Gastrocnemius medialis (tissue), 4 donors: ENCODE results near the gene TICAM1. TPM values are rescaled to one million over a fixed set of nuclear protein-coding genes. Genes with fewer than 3 reads are reported as not detected.

Experiments used
- ATAC-seq, 2 donors: fragments of 150-250 bp; one replicate each; pipeline ENCODE4 v1.9.1; 2016
- DNase-seq, 2 donors: peaks; one replicate each; pipeline ENCODE4 v3.0.0-alpha.2; 2019
- H3K27ac ChIP-seq, 4 donors: fragments of 200-600 bp; sonication (generic); 1 replicate in 1 of 4; 2 replicates in 3 of 4; pipeline ENCODE4 v1.5.1; 2016 to 2018; ENCODE audit warnings: mild to moderate bottlenecking in 2 of 4, moderate library complexity in 1 of 4
- H3K27me3 ChIP-seq, 3 donors: fragments of 200-600 bp; sonication (generic) in 2 of 3; 1 replicate in 1 of 3; 2 replicates in 2 of 3; pipeline versions ENCODE4 v1.5.1 to v1.6.0; 2016 to 2019; ENCODE audit warnings: mild to moderate bottlenecking in 1 of 3, moderate library complexity in 1 of 3
- H3K36me3 ChIP-seq, 2 donors: fragments of 200-600 bp; sonication (generic) in 1 of 2; one replicate each; pipeline ENCODE4 v1.5.1; 2017 to 2018
- H3K4me1 ChIP-seq, 2 donors: fragments of 200-600 bp; sonication (generic) in 1 of 2; one replicate each; pipeline ENCODE4 v1.5.1; 2016 to 2017; ENCODE audit warnings: mild to moderate bottlenecking in 2 of 2
- H3K4me3 ChIP-seq, 4 donors: fragments of 200-600 bp; sonication (generic) in 3 of 4; 1 replicate in 1 of 4; 2 replicates in 3 of 4; pipeline ENCODE4 v1.5.1; 2016 to 2019; ENCODE audit warnings: mild to moderate bottlenecking in 2 of 4
- H3K9me3 ChIP-seq, 3 donors: fragments of 200-600 bp; sonication (generic) in 2 of 3; 1 replicate in 1 of 3; 2 replicates in 2 of 3; pipeline ENCODE4 v1.5.1; 2016 to 2019
- CTCF ChIP-seq, 5 experiments: fragments of 450-650 bp in 3 of 5; fragments of 200-600 bp in 2 of 5; sonication (generic) in 2 of 5; IDR thresholded peaks in 4 of 5; conservative IDR thresholded peaks in 1 of 5; 1 replicate in 4 of 5; 2 replicates in 1 of 5; pipeline ENCODE4 v1.5.1; 2016 to 2019; ENCODE audit warnings: antibody characterized with exemption in 5 of 5, mild to moderate bottlenecking in 3 of 5, moderate library complexity in 3 of 5
- POLR2A ChIP-seq, 2 donors: fragments of 450-650 bp; IDR thresholded peaks; one replicate each; pipeline ENCODE4 v1.6.1; 2017; ENCODE audit warnings: antibody characterized with exemption in 2 of 2, mild to moderate bottlenecking in 2 of 2, moderate library complexity in 2 of 2
- in situ Hi-C, 4 donors: fragments of 200-750 bp; cut with MboI; loops; one replicate each; pipeline versions ENCODE4 v1.15.0 to v1.8.0; 2017; ENCODE audit warnings: low sequenced_read_pairs in 4 of 4
- intact Hi-C: fragments of 100-400 bp; cut with DNase I; formaldehyde crosslinking; loops from one replicate; pipeline ENCODE4 v1.15.1; 2023; ENCODE audit warnings: low total_unique reads
- total RNA-seq, 4 donors: library from RNA; depleted of rRNA; stranded (reverse); fragments of >200 nt; gene quantifications; one replicate each; pipeline versions ENCODE4 v1.1.0 to v1.2.3, GENCODE V29; 2016

The TICAM1 gene
- total RNA-seq, 4 donors from 2014 or later, result 5.9 to 14.0 (median 9.0) TPM

GRCh38 chr19:4821265-4821664 is 10.2 kb downstream of the TICAM1 start:
- no peak overlapping the region for H3K27ac ChIP-seq
- H3K27me3 ChIP-seq, result no peaks in the 10 kb centered on the region
- peaks cover 13 to 14% of the 10 kb centered on the region in 2 donors for H3K4me1 ChIP-seq
- intact Hi-C loops (no loop called here), in situ Hi-C loops (no loop called here)
- ATAC-seq (no peak), DNase-seq (no peak)
- H3K9me3 ChIP-seq, result no peaks in the 10 kb centered on the region
- no peak overlapping the region for H3K4me3 ChIP-seq
- H3K36me3 ChIP-seq, result peaks cover 0 to 13% of the 10 kb centered on the region in 2 donors
- TF ChIP-seq POLR2A (IDR thresholded peaks at IDR 0.05) (no peak), CTCF (IDR thresholded peaks at IDR 0.05 in 4 of 5, conservative IDR thresholded peaks at IDR 0.05 in 1 of 5) (no peak)

- intact Hi-C loops, result no loop called here
- DNase-seq, result no peak
Observed at GRCh38 chr19:4817467-4818277, 13.8 kb downstream of the TICAM1 start.

GRCh38 chr19:4816950-4817278 is 14.6 kb downstream of the TICAM1 start:
- Histone ChIP-seq H3K4me1 (peaks cover 38 to 41% of the 10 kb centered on the region in 2 donors), H3K27ac (peak overlapping the region; percentile 95 to 97 (median 96)), H3K9me3 (no peaks in the 10 kb centered on the region), H3K27me3 (no peaks in the 10 kb centered on the region), H3K4me3 (peak overlapping the region in 1 of 4 donors; percentile 48), H3K36me3 (peaks cover 0 to 13% of the 10 kb centered on the region in 2 donors)
- in situ Hi-C loops (no loop called here), intact Hi-C loops (no loop called here)
- no peak for DNase-seq
- ATAC-seq, result no peak
- TF ChIP-seq CTCF (IDR thresholded peaks at IDR 0.05 in 4 of 5, conservative IDR thresholded peaks at IDR 0.05 in 1 of 5) (no peak), POLR2A (IDR thresholded peaks at IDR 0.05) (no peak)

More at GRCh38 chr19:4817467-4818277, 13.8 kb downstream of the TICAM1 start:
- H3K9me3 ChIP-seq, result no peaks in the 10 kb centered on the region
- peaks cover 33 to 37% of the 10 kb centered on the region in 2 donors for H3K4me1 ChIP-seq
- H3K27ac ChIP-seq, result peak overlapping the region; percentile 95 to 97 (median 96)
- in situ Hi-C loops, result no loop called here
- ATAC-seq, result no peak
- no peaks in the 10 kb centered on the region for H3K27me3 ChIP-seq
- H3K36me3 ChIP-seq, result peaks cover 0 to 13% of the 10 kb centered on the region in 2 donors
- no peak for TF ChIP-seq POLR2A (IDR thresholded peaks at IDR 0.05)
- TF ChIP-seq CTCF (IDR thresholded peaks at IDR 0.05 in 4 of 5, conservative IDR thresholded peaks at IDR 0.05 in 1 of 5), result no peak
- H3K4me3 ChIP-seq, result no peak overlapping the region

- H3K4me3 ChIP-seq, result peak overlapping the region; percentile 33 to 48 (median 36)
Observed at GRCh38 chr19:4816202-4816949, 15.1 kb downstream of the TICAM1 start.

More at GRCh38 chr19:4816202-4816949, 15.1 kb downstream of the TICAM1 start:
- Histone ChIP-seq H3K27me3 (no peaks in the 10 kb centered on the region), H3K27ac (peak overlapping the region; percentile 95 to 97 (median 96)), H3K9me3 (no peaks in the 10 kb centered on the region), H3K36me3 (peaks cover 0 to 13% of the 10 kb centered on the region in 2 donors), H3K4me1 (peaks cover 38 to 41% of the 10 kb centered on the region in 2 donors)
- peak; percentile 77 to 88 for DNase-seq
- peak; percentile 25 to 43 for ATAC-seq
- no peak for TF ChIP-seq POLR2A (IDR thresholded peaks at IDR 0.05)
- TF ChIP-seq CTCF (IDR thresholded peaks at IDR 0.05 in 4 of 5, conservative IDR thresholded peaks at IDR 0.05 in 1 of 5), result no peak
- intact Hi-C loops, result no loop called here
- in situ Hi-C loops, result no loop called here
